Body of pancreas (tissue), 4 donors: ENCODE data around the gene SNCG.

Source experiments
- POLR2A ChIP-seq, 3 donors: fragments of 450-650 bp; IDR thresholded peaks; one replicate each; pipeline ENCODE4 v1.6.1; 2016; ENCODE audit warnings: antibody characterized with exemption in 3 of 3, mild to moderate bottlenecking in 2 of 3
- TF ChIP-seq, protein P1 (sequence below), 7 experiments: fragments of 450-650 bp in 4 of 7; fragments of 200-600 bp in 3 of 7; sonication (generic) in 3 of 7; IDR thresholded peaks; one replicate each; pipeline ENCODE4 v1.5.1; 2016 to 2019; ENCODE audit warnings: antibody characterized with exemption in 7 of 7

DNA sequence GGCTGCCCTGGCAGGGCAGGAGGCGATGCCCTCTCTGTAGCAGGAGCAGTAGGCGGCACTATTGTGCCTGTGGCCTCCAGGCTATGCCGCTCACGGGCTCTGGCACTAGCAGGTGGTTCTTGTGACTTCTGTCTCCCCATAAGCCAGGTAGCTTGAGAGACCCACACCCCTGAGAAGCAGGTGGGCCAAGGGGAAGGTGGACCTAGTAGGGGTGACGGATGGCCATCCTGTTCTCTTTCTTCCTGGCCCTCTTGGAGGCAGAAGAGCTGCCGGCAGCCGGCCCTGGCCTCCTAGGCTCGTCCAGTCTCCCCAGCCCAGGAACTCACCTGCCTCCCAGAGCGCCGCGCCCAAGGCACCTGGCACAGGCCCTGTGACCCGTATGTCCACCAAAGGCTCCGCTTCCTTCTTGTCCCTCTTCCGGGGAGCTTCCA lies 16.4 kb upstream of the SNCG start:
- TF ChIP-seq, protein P1, sequence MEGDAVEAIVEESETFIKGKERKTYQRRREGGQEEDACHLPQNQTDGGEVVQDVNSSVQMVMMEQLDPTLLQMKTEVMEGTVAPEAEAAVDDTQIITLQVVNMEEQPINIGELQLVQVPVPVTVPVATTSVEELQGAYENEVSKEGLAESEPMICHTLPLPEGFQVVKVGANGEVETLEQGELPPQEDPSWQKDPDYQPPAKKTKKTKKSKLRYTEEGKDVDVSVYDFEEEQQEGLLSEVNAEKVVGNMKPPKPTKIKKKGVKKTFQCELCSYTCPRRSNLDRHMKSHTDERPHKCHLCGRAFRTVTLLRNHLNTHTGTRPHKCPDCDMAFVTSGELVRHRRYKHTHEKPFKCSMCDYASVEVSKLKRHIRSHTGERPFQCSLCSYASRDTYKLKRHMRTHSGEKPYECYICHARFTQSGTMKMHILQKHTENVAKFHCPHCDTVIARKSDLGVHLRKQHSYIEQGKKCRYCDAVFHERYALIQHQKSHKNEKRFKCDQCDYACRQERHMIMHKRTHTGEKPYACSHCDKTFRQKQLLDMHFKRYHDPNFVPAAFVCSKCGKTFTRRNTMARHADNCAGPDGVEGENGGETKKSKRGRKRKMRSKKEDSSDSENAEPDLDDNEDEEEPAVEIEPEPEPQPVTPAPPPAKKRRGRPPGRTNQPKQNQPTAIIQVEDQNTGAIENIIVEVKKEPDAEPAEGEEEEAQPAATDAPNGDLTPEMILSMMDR (IDR thresholded peaks at IDR 0.05): no peak
- no peak for TF ChIP-seq POLR2A (IDR thresholded peaks at IDR 0.05)
